Parathyroid adenoma (tissue), 2 donors: ENCODE measurements around the gene DAPK1.

ENCODE experiments used
- H2AFZ ChIP-seq: fragments of 300-600 bp; sonication (generic); one replicate; pipeline ENCODE4 v1.7.0; 2017; ENCODE audit warnings: antibody characterized with exemption, mild to moderate bottlenecking
- H3K27ac ChIP-seq: fragments of 300-600 bp; sonication (generic); one replicate; pipeline ENCODE4 v1.7.0; 2017
- H3K27me3 ChIP-seq: fragments of 300-600 bp; sonication (generic); one replicate; pipeline ENCODE4 v1.7.0; 2017; ENCODE audit warnings: low read length; ENCODE audit not compliant: control insufficient read depth, insufficient read depth
- H3K36me3 ChIP-seq: fragments of 300-600 bp; sonication (generic); one replicate; pipeline ENCODE4 v1.7.0; 2017; ENCODE audit warnings: low read length; ENCODE audit not compliant: control insufficient read depth, insufficient read depth
- H3K4me1 ChIP-seq: fragments of 300-600 bp; sonication (generic); one replicate; pipeline ENCODE4 v1.7.0; 2017; ENCODE audit warnings: control low read depth
- H3K4me2 ChIP-seq: fragments of 300-600 bp; sonication (generic); one replicate; pipeline ENCODE4 v1.7.0; 2017; ENCODE audit warnings: low read length
- H3K4me3 ChIP-seq: fragments of 300-600 bp; sonication (generic); one replicate; pipeline ENCODE4 v1.7.0; 2017; ENCODE audit warnings: low read depth, low read length
- H3K79me2 ChIP-seq: fragments of 300-600 bp; sonication (generic); one replicate; pipeline ENCODE4 v1.7.0; 2017; ENCODE audit warnings: control low read depth
- H3K9ac ChIP-seq: fragments of 300-600 bp; sonication (generic); one replicate; pipeline ENCODE4 v1.7.0; 2017; ENCODE audit warnings: mild to moderate bottlenecking
- H3K9me3 ChIP-seq: fragments of 300-600 bp; sonication (generic); one replicate; pipeline ENCODE4 v1.7.0; 2017; ENCODE audit warnings: low read length; ENCODE audit not compliant: control insufficient read depth
- TF ChIP-seq, protein P1 (sequence below): fragments of 300-600 bp; sonication (generic); IDR thresholded peaks from one replicate; pipeline ENCODE4 v1.7.0; 2017; ENCODE audit warnings: antibody characterized with exemption, mild to moderate bottlenecking
- donor health status: primary hyperparathyroidism.

Gene DAPK1

DNA sequence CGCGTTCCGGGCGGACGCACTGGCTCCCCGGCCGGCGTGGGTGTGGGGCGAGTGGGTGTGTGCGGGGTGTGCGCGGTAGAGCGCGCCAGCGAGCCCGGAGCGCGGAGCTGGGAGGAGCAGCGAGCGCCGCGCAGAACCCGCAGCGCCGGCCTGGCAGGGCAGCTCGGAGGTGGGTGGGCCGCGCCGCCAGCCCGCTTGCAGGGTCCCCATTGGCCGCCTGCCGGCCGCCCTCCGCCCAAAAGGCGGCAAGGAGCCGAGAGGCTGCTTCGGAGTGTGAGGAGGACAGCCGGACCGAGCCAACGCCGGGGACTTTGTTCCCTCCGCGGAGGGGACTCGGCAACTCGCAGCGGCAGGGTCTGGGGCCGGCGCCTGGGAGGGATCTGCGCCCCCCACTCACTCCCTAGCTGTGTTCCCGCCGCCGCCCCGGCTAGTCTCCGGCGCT is at the start of gene DAPK1:
Gene DAPK1, plus strand, starts transcription at position 264 of the 442 bp plus-strand sequence. CDS start 1,211 bp downstream, outside the sequence.
- H3K27ac ChIP-seq = peak within 1 kb of the TSS; percentile 44

DNA sequence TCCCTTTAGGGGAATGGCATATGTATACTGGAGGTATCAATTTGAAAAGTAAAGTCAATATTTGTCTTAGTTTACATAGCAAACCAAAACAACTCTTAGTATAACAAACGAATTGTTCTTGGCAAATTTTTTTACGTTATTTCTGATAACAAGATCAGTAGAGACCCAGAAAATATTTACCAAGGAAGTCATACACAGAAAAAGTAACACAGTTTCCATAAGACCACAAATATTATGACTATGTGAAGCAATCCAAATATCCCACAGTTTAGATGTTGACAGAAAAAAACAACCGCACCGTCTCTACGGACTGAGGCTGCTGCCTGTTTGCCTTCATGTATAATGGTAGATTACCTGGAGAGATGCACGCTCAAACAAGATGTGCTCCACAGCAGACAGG is 46.5 kb upstream of the DAPK1 start:
- no peak overlapping the region for H2AFZ ChIP-seq
- H3K27ac ChIP-seq = no peak overlapping the region
- no peaks in the 10 kb centered on the region for H3K27me3 ChIP-seq
- H3K79me2 ChIP-seq = no peaks in the 10 kb centered on the region
- H3K4me3 ChIP-seq = no peak overlapping the region
- H3K9ac ChIP-seq = no peak overlapping the region
- H3K36me3 ChIP-seq = no peaks in the 10 kb centered on the region
- no peak overlapping the region for H3K4me2 ChIP-seq
- TF ChIP-seq, protein P1, sequence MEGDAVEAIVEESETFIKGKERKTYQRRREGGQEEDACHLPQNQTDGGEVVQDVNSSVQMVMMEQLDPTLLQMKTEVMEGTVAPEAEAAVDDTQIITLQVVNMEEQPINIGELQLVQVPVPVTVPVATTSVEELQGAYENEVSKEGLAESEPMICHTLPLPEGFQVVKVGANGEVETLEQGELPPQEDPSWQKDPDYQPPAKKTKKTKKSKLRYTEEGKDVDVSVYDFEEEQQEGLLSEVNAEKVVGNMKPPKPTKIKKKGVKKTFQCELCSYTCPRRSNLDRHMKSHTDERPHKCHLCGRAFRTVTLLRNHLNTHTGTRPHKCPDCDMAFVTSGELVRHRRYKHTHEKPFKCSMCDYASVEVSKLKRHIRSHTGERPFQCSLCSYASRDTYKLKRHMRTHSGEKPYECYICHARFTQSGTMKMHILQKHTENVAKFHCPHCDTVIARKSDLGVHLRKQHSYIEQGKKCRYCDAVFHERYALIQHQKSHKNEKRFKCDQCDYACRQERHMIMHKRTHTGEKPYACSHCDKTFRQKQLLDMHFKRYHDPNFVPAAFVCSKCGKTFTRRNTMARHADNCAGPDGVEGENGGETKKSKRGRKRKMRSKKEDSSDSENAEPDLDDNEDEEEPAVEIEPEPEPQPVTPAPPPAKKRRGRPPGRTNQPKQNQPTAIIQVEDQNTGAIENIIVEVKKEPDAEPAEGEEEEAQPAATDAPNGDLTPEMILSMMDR = no peak
- no peaks in the 10 kb centered on the region for H3K9me3 ChIP-seq
- H3K4me1 ChIP-seq = no peaks in the 10 kb centered on the region

More for the DNA sequence above, at the start of gene DAPK1:
- H2AFZ ChIP-seq = peak within 1 kb of the TSS; percentile 78
- TF ChIP-seq, protein P1 = no peak
- no peaks in the 10 kb centered on the region for H3K36me3 ChIP-seq
- no peaks in the 10 kb centered on the region for H3K9me3 ChIP-seq
- H3K27me3 ChIP-seq = no peaks in the 10 kb centered on the region
- H3K4me3 ChIP-seq = peak within 1 kb of the TSS; percentile 68
- peak within 1 kb of the TSS; percentile 37 for H3K9ac ChIP-seq
- H3K79me2 ChIP-seq = no peaks in the 10 kb centered on the region
- H3K4me1 ChIP-seq = peaks cover 1% of the 10 kb centered on the region
- H3K4me2 ChIP-seq = peak within 1 kb of the TSS; percentile 71

DNA sequence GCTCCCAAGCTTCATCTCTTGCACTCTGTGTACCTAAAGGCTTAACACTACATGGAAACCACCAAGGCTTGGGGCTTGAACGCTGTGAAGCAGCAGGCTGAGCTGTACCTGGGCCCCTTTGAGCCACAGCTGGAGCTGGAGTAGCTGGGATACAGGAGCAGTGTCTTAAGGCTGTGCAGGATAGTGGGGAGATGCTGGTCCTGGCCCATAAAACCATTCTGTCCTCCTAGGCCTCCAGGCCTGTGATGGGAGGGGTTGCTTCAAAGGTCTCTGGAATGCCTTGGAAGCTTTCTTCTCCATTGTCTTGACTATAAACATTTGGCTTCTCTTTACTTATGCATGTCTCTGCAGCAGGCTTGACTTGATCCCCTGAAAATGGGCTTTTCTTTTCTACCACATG is 42.3 kb upstream of the DAPK1 start:
- Histone ChIP-seq H2AFZ (no peak overlapping the region), H3K27ac (no peak overlapping the region), H3K4me1 (no peaks in the 10 kb centered on the region), H3K36me3 (no peaks in the 10 kb centered on the region), H3K9me3 (no peaks in the 10 kb centered on the region), H3K79me2 (no peaks in the 10 kb centered on the region), H3K4me3 (no peak overlapping the region), H3K9ac (no peak overlapping the region), H3K4me2 (no peak overlapping the region), H3K27me3 (no peaks in the 10 kb centered on the region)
- TF ChIP-seq, protein P1 = no peak

DNA sequence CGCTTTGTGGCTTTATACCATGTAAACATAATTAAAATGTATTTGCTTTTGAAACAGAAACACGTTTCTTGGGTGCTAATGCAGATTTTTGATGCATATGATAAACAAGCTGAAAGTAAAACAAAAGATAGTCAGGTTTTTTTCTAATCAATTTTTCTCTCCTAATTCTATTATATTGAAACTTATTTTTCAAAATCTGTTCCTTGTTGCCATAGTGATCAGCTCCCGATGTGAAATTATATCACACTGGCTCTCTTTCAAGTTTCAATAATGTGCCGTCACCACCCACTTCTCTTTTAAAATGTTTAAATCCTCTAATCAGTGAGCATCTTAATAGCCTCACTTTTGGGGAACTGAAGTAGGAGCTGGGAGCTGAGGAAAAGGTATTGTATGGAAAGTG is 36.4 kb upstream of the DAPK1 start:
- Histone ChIP-seq H3K4me2 (no peak overlapping the region), H2AFZ (no peak overlapping the region), H3K79me2 (no peaks in the 10 kb centered on the region), H3K9ac (no peak overlapping the region), H3K4me1 (no peaks in the 10 kb centered on the region), H3K27ac (no peak overlapping the region), H3K9me3 (no peaks in the 10 kb centered on the region), H3K27me3 (no peaks in the 10 kb centered on the region), H3K4me3 (no peak overlapping the region), H3K36me3 (no peaks in the 10 kb centered on the region)
- TF ChIP-seq, protein P1 = no peak
